HepG2 (cell line): ENCODE results near the gene PIP4K2B. TPM values are rescaled to one million over a fixed set of nuclear protein-coding genes. Genes with fewer than 3 reads are reported as not detected.

Experiments used
- AGO1 ChIP-seq: fragments of 200-400 bp; formaldehyde crosslinking; IDR thresholded peaks from 2 replicates; pipeline ENCODE4 v1.6.1; 2017; ENCODE audit warnings: mild to moderate bottlenecking, low read depth, low read length, moderate library complexity; ENCODE audit not compliant: poor library complexity, severe bottlenecking
- BCL6 ChIP-seq: IDR thresholded peaks from 2 replicates; pipeline ENCODE4 v1.6.1; 2016; ENCODE audit warnings: missing genetic modification reagents, missing compliant biosample characterization
- BORCS8-MEF2B ChIP-seq: sonication (generic); formaldehyde crosslinking; IDR thresholded peaks from 2 replicates; pipeline ENCODE4 v1.8.0; 2022; ENCODE audit warnings: mild to moderate bottlenecking, missing genetic modification reagents
- HOXD1 ChIP-seq: sonication (generic); formaldehyde crosslinking; IDR thresholded peaks from 2 replicates; pipeline ENCODE4 v1.5.0; 2020; ENCODE audit warnings: missing genetic modification reagents
- KLF12 ChIP-seq: sonication (generic); formaldehyde crosslinking; IDR thresholded peaks from 2 replicates; pipeline ENCODE4 v1.4.0; 2020; ENCODE audit warnings: missing genetic modification reagents, borderline replicate concordance
- MXD4 ChIP-seq: IDR thresholded peaks from 2 replicates; pipeline ENCODE4 v1.6.1; 2016; ENCODE audit warnings: mild to moderate bottlenecking, missing biosample characterization, missing genetic modification reagents
- NFIB ChIP-seq: sonication (generic); formaldehyde crosslinking; IDR thresholded peaks from 2 replicates; pipeline ENCODE4 v1.9.0; 2021; ENCODE audit warnings: missing genetic modification reagents, mild to moderate bottlenecking, borderline replicate concordance
- POLR2AphosphoS5 ChIP-seq: IDR thresholded peaks from 2 replicates; pipeline ENCODE4 v1.6.1; 2012; ENCODE audit warnings: low read depth, low read length
- POLR2G ChIP-seq: fragments of 200-400 bp; formaldehyde crosslinking; IDR thresholded peaks from 2 replicates; pipeline ENCODE4 v1.6.1; 2018; ENCODE audit warnings: mild to moderate bottlenecking, low read depth, low read length, moderate library complexity
- SP4 ChIP-seq: sonication (generic); formaldehyde crosslinking; IDR thresholded peaks from 2 replicates; pipeline ENCODE4 v1.8.1; 2023; ENCODE audit warnings: mild to moderate bottlenecking, missing genetic modification reagents
- SRSF4 ChIP-seq: fragments of 200-400 bp; formaldehyde crosslinking; IDR thresholded peaks from one replicate; pipeline ENCODE4 v1.6.1; 2018; ENCODE audit warnings: mild to moderate bottlenecking, low read depth, low read length, moderate library complexity; ENCODE audit not compliant: poor library complexity, severe bottlenecking
- SRSF9 ChIP-seq: fragments of 200-400 bp; formaldehyde crosslinking; IDR thresholded peaks from 2 replicates; pipeline ENCODE4 v1.6.1; 2018; ENCODE audit warnings: borderline replicate concordance, mild to moderate bottlenecking, low read depth, low read length; ENCODE audit not compliant: insufficient read depth, poor library complexity, severe bottlenecking
- TAF15 ChIP-seq: fragments of 200-400 bp; formaldehyde crosslinking; IDR thresholded peaks from one replicate; pipeline ENCODE4 v1.6.1; 2018; ENCODE audit warnings: mild to moderate bottlenecking, low read depth, low read length; ENCODE audit not compliant: poor library complexity, severe bottlenecking
- TBX2 ChIP-seq: sonication (generic); formaldehyde crosslinking; IDR thresholded peaks from 2 replicates; pipeline ENCODE4 v1.5.0; 2020; ENCODE audit warnings: missing genetic modification reagents, mild to moderate bottlenecking, borderline replicate concordance
- ZC3H13 ChIP-seq: sonication (generic); formaldehyde crosslinking; IDR thresholded peaks from 2 replicates; pipeline ENCODE4 v1.8.1; 2023; ENCODE audit warnings: mild to moderate bottlenecking, missing genetic modification reagents, moderate library complexity
- ZNF253 ChIP-seq: sonication (generic); formaldehyde crosslinking; IDR thresholded peaks from 2 replicates; pipeline ENCODE4 v1.8.0; 2022; ENCODE audit warnings: mild to moderate bottlenecking, missing genetic modification reagents, borderline replicate concordance
- ZNF749 ChIP-seq: sonication (generic); formaldehyde crosslinking; IDR thresholded peaks from 2 replicates; pipeline ENCODE4 v1.8.0; 2022; ENCODE audit warnings: mild to moderate bottlenecking, missing genetic modification reagents, moderate library complexity, borderline replicate concordance
- ZNF776 ChIP-seq: sonication (generic); formaldehyde crosslinking; IDR thresholded peaks from 2 replicates; pipeline ENCODE4 v1.4.0; 2020; ENCODE audit warnings: mild to moderate bottlenecking, missing genetic modification reagents
- ZNF83 ChIP-seq: sonication (generic); formaldehyde crosslinking; IDR thresholded peaks from 2 replicates; pipeline ENCODE4 v1.4.0; 2020; ENCODE audit warnings: missing genetic modification reagents, mild to moderate bottlenecking, borderline replicate concordance
- polyA plus RNA-seq, 8 experiments: library from polyadenylated mRNA; depleted of rRNA in 3 of 8; stranded (reverse) in 7 of 8; unstranded in 1 of 8; fragments of >200 nt; fragmentation: Illumina TruSeq in 4 of 8; extraction: Trizol in 4 of 8; gene quantifications; 2 replicates each; pipeline versions ENCODE4 v1.2.1 to v1.2.3, GENCODE V29; 2011 to 2016; ENCODE audit warnings: low read depth in 4 of 8, missing spikeins in 1 of 8, mixed read lengths in 1 of 8; ENCODE audit not compliant: insufficient read depth in 1 of 8
- total RNA-seq, 5 experiments: library from RNA; depleted of rRNA; stranded (reverse); fragments of >200 nt; fragmentation: Illumina TruSeq; extraction: Trizol; gene quantifications; 2 replicates each; pipeline ENCODE4 v1.2.3, GENCODE V29; 2016; ENCODE audit warnings: low read depth in 1 of 5
- TF ChIP-seq, protein P1 (sequence below): sonication (generic); IDR thresholded peaks from 2 replicates; pipeline ENCODE4 v1.6.1; 2016; ENCODE audit warnings: low read depth, borderline replicate concordance
- TF ChIP-seq, protein P2 (sequence below): sonication (generic); formaldehyde crosslinking; IDR thresholded peaks from 2 replicates; pipeline ENCODE4 v1.4.0; 2020; ENCODE audit warnings: missing genetic modification reagents
- TF ChIP-seq, protein P3 (sequence below): sonication (generic); formaldehyde crosslinking; conservative IDR thresholded peaks from 2 replicates; pipeline ENCODE4 v1.8.0; 2022; ENCODE audit warnings: mild to moderate bottlenecking, moderate library complexity, missing genetic modification reagents
- TF ChIP-seq, protein P4 (sequence below): IDR thresholded peaks from 2 replicates; pipeline ENCODE4 v1.6.1; 2012; ENCODE audit warnings: inconsistent platforms

PIP4K2B gene
- total and polyA plus RNA-seq, 2 of the 13 experiments (the other 11 are each of a cell fraction or from before 2014, with no cell fraction given), result 20.4 to 54.0 TPM

DNA sequence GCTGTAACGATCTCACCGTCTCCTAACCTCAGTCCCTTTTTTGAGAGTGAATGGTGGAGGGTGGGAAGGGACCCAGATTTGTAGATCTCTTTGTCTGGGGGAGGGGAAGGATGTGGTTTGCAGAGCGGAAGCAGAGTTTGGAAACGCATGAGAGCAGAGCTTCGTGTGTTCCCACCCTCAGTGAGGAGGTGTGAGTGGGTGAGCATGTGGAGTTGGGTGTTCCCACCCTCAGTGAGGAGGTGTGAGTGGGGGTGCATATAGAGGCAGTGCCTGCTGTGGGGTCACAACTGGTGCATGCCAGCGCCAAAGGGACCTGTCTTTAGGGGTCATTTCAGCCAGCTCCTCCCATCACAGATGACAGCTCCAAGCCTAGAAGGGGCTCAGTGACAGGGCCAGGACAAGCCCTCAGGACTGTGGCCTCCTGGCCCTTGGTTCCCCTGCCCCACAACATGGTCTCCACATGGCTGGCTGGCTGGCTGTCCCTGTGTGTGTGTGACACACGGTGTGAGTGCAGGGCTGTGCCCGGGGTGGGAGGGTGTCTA is 71.0 kb downstream of the PIP4K2B start (continued):
- TF ChIP-seq, protein P1, sequence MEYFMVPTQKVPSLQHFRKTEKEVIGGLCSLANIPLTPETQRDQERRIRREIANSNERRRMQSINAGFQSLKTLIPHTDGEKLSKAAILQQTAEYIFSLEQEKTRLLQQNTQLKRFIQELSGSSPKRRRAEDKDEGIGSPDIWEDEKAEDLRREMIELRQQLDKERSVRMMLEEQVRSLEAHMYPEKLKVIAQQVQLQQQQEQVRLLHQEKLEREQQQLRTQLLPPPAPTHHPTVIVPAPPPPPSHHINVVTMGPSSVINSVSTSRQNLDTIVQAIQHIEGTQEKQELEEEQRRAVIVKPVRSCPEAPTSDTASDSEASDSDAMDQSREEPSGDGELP, result no peak
- TF ChIP-seq POLR2AphosphoS5 (peak; percentile 53; the same call in 1 of the 2 replicates), HOXD1 (CRISPR knock-in tag) (no peak), SP4 (CRISPR knock-in tag) (no peak), ZNF776 (CRISPR knock-in tag) (0 out of 2 replicates have a peak, but pooled peaks have one; percentile 37), MXD4 (CRISPR knock-in tag) (no peak), ZNF253 (peak; percentile 79; the same call in 1 of the 2 replicates), KLF12 (CRISPR knock-in tag) (no peak), POLR2G (0 out of 2 replicates have a peak, but pooled peaks have one; percentile 46), TBX2 (CRISPR knock-in tag) (no peak), ZC3H13 (CRISPR knock-in tag) (peak; percentile 61; the same call in 1 of the 2 replicates), TAF15 (no peak), BORCS8-MEF2B (CRISPR knock-in tag) (0 out of 2 replicates have a peak, but pooled peaks have one; percentile 8), SRSF4 (no peak), ZNF83 (CRISPR knock-in tag) (no peak), SRSF9 (no peak), BCL6 (no peak), ZNF749 (0 out of 2 replicates have a peak, but pooled peaks have one; percentile 29), NFIB (CRISPR knock-in tag) (0 out of 2 replicates have a peak, but pooled peaks have one; percentile 41), AGO1 (peak; percentile 88)
- TF ChIP-seq, protein P2, sequence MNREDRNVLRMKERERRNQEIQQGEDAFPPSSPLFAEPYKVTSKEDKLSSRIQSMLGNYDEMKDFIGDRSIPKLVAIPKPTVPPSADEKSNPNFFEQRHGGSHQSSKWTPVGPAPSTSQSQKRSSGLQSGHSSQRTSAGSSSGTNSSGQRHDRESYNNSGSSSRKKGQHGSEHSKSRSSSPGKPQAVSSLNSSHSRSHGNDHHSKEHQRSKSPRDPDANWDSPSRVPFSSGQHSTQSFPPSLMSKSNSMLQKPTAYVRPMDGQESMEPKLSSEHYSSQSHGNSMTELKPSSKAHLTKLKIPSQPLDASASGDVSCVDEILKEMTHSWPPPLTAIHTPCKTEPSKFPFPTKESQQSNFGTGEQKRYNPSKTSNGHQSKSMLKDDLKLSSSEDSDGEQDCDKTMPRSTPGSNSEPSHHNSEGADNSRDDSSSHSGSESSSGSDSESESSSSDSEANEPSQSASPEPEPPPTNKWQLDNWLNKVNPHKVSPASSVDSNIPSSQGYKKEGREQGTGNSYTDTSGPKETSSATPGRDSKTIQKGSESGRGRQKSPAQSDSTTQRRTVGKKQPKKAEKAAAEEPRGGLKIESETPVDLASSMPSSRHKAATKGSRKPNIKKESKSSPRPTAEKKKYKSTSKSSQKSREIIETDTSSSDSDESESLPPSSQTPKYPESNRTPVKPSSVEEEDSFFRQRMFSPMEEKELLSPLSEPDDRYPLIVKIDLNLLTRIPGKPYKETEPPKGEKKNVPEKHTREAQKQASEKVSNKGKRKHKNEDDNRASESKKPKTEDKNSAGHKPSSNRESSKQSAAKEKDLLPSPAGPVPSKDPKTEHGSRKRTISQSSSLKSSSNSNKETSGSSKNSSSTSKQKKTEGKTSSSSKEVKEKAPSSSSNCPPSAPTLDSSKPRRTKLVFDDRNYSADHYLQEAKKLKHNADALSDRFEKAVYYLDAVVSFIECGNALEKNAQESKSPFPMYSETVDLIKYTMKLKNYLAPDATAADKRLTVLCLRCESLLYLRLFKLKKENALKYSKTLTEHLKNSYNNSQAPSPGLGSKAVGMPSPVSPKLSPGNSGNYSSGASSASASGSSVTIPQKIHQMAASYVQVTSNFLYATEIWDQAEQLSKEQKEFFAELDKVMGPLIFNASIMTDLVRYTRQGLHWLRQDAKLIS, result no peak
- TF ChIP-seq, protein P3, sequence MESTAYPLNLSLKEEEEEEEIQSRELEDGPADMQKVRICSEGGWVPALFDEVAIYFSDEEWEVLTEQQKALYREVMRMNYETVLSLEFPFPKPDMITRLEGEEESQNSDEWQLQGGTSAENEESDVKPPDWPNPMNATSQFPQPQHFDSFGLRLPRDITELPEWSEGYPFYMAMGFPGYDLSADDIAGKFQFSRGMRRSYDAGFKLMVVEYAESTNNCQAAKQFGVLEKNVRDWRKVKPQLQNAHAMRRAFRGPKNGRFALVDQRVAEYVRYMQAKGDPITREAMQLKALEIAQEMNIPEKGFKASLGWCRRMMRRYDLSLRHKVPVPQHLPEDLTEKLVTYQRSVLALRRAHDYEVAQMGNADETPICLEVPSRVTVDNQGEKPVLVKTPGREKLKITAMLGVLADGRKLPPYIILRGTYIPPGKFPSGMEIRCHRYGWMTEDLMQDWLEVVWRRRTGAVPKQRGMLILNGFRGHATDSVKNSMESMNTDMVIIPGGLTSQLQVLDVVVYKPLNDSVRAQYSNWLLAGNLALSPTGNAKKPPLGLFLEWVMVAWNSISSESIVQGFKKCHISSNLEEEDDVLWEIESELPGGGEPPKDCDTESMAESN (CRISPR knock-in tag), result no peak
- TF ChIP-seq, protein P4, sequence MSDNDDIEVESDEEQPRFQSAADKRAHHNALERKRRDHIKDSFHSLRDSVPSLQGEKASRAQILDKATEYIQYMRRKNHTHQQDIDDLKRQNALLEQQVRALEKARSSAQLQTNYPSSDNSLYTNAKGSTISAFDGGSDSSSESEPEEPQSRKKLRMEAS, result peak; percentile 55; the same call in 1 of the 2 replicates
